Ovary (tissue), 3 donors: ENCODE results near the gene RWDD1.

Source experiments
- CTCF ChIP-seq, 3 donors: fragments of 450-650 bp in 2 of 3; fragments of 200-600 bp in 1 of 3; IDR thresholded peaks; one replicate each; pipeline versions ENCODE4 v1.5.1 to v1.8.0; 2016 to 2022; ENCODE audit warnings: antibody characterized with exemption in 3 of 3, mild to moderate bottlenecking in 1 of 3
- EP300 ChIP-seq: sonication (generic); formaldehyde crosslinking; IDR thresholded peaks from one replicate; pipeline ENCODE4 v1.6.1; 2017; ENCODE audit warnings: antibody characterized with exemption
- POLR2A ChIP-seq: fragments of 450-650 bp; IDR thresholded peaks from one replicate; pipeline ENCODE4 v1.6.1; 2017; ENCODE audit warnings: antibody characterized with exemption, mild to moderate bottlenecking, moderate library complexity
- donor health status: DM: no; HTN: no; CAD: no.

- no peak for TF ChIP-seq EP300
- no peak for TF ChIP-seq CTCF (IDR thresholded peaks at IDR 0.05)
- no peak for TF ChIP-seq POLR2A
Observed at GRCh38 chr6:116629563-116629981, 58.3 kb downstream of the RWDD1 start.
